ENCODE results near the gene HOXD3. TPM values are rescaled to one million over a fixed set of nuclear protein-coding genes. Genes with fewer than 3 reads are reported as not detected.

The HOXD3 gene
- total RNA-seq, 2 experiments from 2014 or later: not detected

DNA sequence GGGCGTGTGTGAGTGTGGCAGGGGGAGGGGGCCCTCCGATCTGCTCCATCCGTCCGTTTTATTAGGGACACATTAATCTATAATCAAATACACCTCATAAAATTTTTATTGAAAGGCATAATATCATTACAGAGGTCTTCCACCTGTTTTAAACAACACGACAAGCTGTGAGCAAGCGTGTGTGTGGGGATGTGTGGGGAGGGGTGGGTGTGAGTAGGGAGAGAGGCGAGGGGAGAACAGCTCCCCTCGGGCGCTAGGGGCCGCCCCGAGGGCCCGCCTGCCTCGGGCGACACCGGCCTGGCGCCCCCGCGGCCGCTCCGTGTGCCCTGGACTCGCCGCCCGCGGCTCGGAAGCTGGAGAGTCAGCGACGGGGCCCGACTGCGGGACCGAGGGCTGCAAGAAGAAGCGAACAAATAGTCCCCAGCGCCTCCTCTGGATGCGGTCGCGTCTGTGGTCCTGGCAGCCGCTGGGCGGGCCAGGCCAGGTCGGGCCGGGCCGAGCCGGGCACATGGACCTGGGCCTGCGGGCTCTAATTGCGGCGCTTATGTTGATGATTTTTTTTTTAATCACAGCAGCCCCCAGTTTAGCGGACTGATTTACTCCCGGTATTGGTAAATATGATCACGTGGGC lies 34.9 kb upstream of the HOXD3 start:
- Histone ChIP-seq H4K20me1 (ENCODE audit: insufficient read depth, low read length) (no peaks in the 10 kb centered on the region), H2AFZ (ENCODE audit: low read length) (no peak overlapping the region), H3K79me2 (ENCODE audit: insufficient read depth, low read depth, low read length) (no peaks in the 10 kb centered on the region), H3K9me3 (ENCODE audit: low read length) (no peaks in the 10 kb centered on the region), H3K4me3 (ENCODE audit: low read depth, low read length, poor library complexity, severe bottlenecking) (no peak overlapping the region), H3K9me2 (ENCODE audit: insufficient read depth, low read length) (no peaks in the 10 kb centered on the region), H3K27ac (ENCODE audit: low read depth, low read length, poor library complexity, severe bottlenecking) (no peak overlapping the region), H3K36me3 (ENCODE audit: insufficient read depth, low read length) (no peaks in the 10 kb centered on the region), H3K4me1 (ENCODE audit: insufficient read depth, low read length, poor library complexity, severe bottlenecking) (no peaks in the 10 kb centered on the region), H3K4me2 (ENCODE audit: low read length) (no peak overlapping the region)
- CTCF ChIA-PET (ENCODE audit: unreplicated experiment): no interaction called here
- no peak for DNase-seq (ENCODE audit: low spot score)
- no TSS peak for BruUV-seq (replicated peaks)
- no peak for TF ChIP-seq EZH2phosphoT487 (IDR thresholded peaks at IDR 0.05; ENCODE audit: borderline replicate concordance, low read depth, low read length)
- TF ChIP-seq, protein P1, sequence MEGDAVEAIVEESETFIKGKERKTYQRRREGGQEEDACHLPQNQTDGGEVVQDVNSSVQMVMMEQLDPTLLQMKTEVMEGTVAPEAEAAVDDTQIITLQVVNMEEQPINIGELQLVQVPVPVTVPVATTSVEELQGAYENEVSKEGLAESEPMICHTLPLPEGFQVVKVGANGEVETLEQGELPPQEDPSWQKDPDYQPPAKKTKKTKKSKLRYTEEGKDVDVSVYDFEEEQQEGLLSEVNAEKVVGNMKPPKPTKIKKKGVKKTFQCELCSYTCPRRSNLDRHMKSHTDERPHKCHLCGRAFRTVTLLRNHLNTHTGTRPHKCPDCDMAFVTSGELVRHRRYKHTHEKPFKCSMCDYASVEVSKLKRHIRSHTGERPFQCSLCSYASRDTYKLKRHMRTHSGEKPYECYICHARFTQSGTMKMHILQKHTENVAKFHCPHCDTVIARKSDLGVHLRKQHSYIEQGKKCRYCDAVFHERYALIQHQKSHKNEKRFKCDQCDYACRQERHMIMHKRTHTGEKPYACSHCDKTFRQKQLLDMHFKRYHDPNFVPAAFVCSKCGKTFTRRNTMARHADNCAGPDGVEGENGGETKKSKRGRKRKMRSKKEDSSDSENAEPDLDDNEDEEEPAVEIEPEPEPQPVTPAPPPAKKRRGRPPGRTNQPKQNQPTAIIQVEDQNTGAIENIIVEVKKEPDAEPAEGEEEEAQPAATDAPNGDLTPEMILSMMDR (conservative IDR thresholded peaks at IDR 0.05; ENCODE audit: low read length): no peak
- POLR2A ChIA-PET: no interaction called here
- intact Hi-C loops (cut with micrococcal nuclease; ENCODE audit: unreplicated experiment): no loop called here

DNA sequence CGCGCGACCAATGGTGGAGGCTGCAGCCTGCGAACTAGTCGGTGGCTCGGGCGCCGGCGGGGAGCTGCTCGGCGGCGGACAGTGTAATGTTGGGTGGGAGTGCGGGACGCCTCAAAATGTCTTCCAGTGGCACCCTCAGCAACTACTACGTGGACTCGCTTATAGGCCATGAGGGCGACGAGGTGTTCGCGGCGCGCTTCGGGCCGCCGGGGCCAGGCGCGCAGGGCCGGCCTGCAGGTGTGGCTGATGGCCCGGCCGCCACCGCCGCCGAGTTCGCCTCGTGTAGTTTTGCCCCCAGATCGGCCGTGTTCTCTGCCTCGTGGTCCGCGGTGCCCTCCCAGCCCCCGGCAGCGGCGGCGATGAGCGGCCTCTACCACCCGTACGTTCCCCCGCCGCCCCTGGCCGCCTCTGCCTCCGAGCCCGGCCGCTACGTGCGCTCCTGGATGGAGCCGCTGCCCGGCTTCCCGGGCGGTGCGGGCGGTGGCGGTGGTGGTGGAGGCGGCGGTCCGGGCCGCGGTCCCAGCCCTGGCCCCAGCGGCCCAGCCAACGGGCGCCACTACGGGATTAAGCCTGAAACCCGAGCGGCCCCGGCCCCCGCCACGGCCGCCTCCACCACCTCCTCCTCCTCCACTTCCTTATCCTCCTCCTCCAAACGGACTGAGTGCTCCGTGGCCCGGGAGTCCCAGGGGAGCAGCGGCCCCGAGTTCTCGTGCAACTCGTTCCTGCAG lies 34.3 kb upstream of the HOXD3 start, which contains the start of gene HOXD9:
TSS of gene HOXD9 (plus strand) at position 37 of the 728 bp plus-strand sequence. CDS start at position 87, 50 bp downstream.
- no peak within 1 kb of the TSS for H3K4me2 ChIP-seq (ENCODE audit: low read length)
- no peaks in the 10 kb centered on the region for H4K20me1 ChIP-seq (ENCODE audit: insufficient read depth, low read length)
- H3K4me1 ChIP-seq (ENCODE audit: insufficient read depth, low read length, poor library complexity, severe bottlenecking): no peaks in the 10 kb centered on the region
- H3K79me2 ChIP-seq (ENCODE audit: insufficient read depth, low read depth, low read length): no peaks in the 10 kb centered on the region
- no peak within 1 kb of the TSS for H3K27ac ChIP-seq (ENCODE audit: low read depth, low read length, poor library complexity, severe bottlenecking)
- TF ChIP-seq, protein P1 (conservative IDR thresholded peaks at IDR 0.05; ENCODE audit: low read length): no peak
- no peak for TF ChIP-seq EZH2phosphoT487 (IDR thresholded peaks at IDR 0.05; ENCODE audit: borderline replicate concordance, low read depth, low read length)
- H3K4me3 ChIP-seq (ENCODE audit: low read depth, low read length, poor library complexity, severe bottlenecking): no peak within 1 kb of the TSS
- DNase-seq (ENCODE audit: low spot score): no peak
- H3K9me2 ChIP-seq (ENCODE audit: insufficient read depth, low read length): no peaks in the 10 kb centered on the region
- no peaks in the 10 kb centered on the region for H3K9me3 ChIP-seq (ENCODE audit: low read length)
- ChIA-PET POLR2A (no interaction called here), CTCF (ENCODE audit: unreplicated experiment) (no interaction called here)
- intact Hi-C loops (cut with micrococcal nuclease; ENCODE audit: unreplicated experiment): no loop called here
- no peaks in the 10 kb centered on the region for H3K36me3 ChIP-seq (ENCODE audit: insufficient read depth, low read length)
- no TSS peak for BruUV-seq (replicated peaks)
- H2AFZ ChIP-seq (ENCODE audit: low read length): no peak within 1 kb of the TSS

Measured in OCI-LY7 (cell line).